ENCODE results near the gene NDUFA8.

NDUFA8 gene

GRCh38 chr9:122099271-122099869 lies 60.2 kb downstream of the NDUFA8 start:
- DNase-seq (ENCODE audit: low read depth) = peak; percentile 84

GRCh38 chr9:122097679-122098315 lies 61.8 kb downstream of the NDUFA8 start:
- DNase-seq (ENCODE audit: low read depth) = no peak

- no peak for DNase-seq (ENCODE audit: low read depth)
Measured at GRCh38 chr9:122096620-122097415, 62.8 kb downstream of the NDUFA8 start.

GRCh38 chr9:122095010-122095767 lies 64.4 kb downstream of the NDUFA8 start:
- peak; percentile 75 for DNase-seq (ENCODE audit: low read depth)

All from ELR (cell line).